Lower lobe of right lung (tissue), 2 donors: ENCODE results near the gene ENTPD5. TPM values are rescaled to one million over a fixed set of nuclear protein-coding genes. Genes with fewer than 3 reads are reported as not detected.

Experiments used
- ATAC-seq, 2 donors: fragments of 200-7000 bp; cut with Tn5 transposase; one replicate each; pipeline ENCODE4 v1.9.1; 2020 to 2022; ENCODE audit warnings: mild to moderate bottlenecking in 2 of 2, moderate library complexity in 2 of 2
- DNase-seq: peaks from one replicate; pipeline ENCODE4 v3.0.0-alpha.2; 2020
- H3K27ac ChIP-seq: fragments of 200-600 bp; one replicate; pipeline ENCODE4 v1.8.0; 2022
- H3K27me3 ChIP-seq: fragments of 200-600 bp; one replicate; pipeline ENCODE4 v1.8.0; 2022; ENCODE audit warnings: low read depth
- H3K36me3 ChIP-seq: fragments of 200-600 bp; one replicate; pipeline ENCODE4 v1.8.0; 2022; ENCODE audit warnings: mild to moderate bottlenecking
- H3K4me1 ChIP-seq: fragments of 200-600 bp; one replicate; pipeline ENCODE4 v1.8.0; 2022
- H3K4me3 ChIP-seq: fragments of 200-600 bp; one replicate; pipeline ENCODE4 v1.8.0; 2022; ENCODE audit warnings: mild to moderate bottlenecking
- H3K9me3 ChIP-seq: fragments of 200-600 bp; one replicate; pipeline ENCODE4 v1.8.0; 2022
- CTCF ChIP-seq: fragments of 200-600 bp; IDR thresholded peaks from one replicate; pipeline ENCODE4 v1.8.0; 2022; ENCODE audit warnings: antibody characterized with exemption, mild to moderate bottlenecking
- intact Hi-C: fragments of 100-400 bp; cut with DNase I; formaldehyde crosslinking; loops from one replicate; pipeline ENCODE4 v1.11.0; 2022
- total RNA-seq: library from RNA; stranded (reverse); fragmentation: NEBNext Ultra II Directional; extraction: Animal tissue kit (Norgen Biotek cat#: 25700); gene quantifications from one replicate; pipeline ENCODE4 v1.2.1, GENCODE V29; 2021
- donor health status: DM: no; HTN: yes; CAD: no; lungs with severe emphysema.

ENTPD5 gene
- total RNA-seq, 1 donor from 2014 or later: 12.1 TPM

GRCh38 chr14:74035556-74035955 is 16.5 kb upstream of the ENTPD5 start:
- ATAC-seq (no peak), DNase-seq (no peak)
- intact Hi-C loops: no loop called here
- Histone ChIP-seq H3K4me1 (no peaks in the 10 kb centered on the region), H3K9me3 (no peaks in the 10 kb centered on the region), H3K27me3 (no peaks in the 10 kb centered on the region), H3K27ac (no peak overlapping the region), H3K4me3 (no peak overlapping the region), H3K36me3 (no peaks in the 10 kb centered on the region)
- TF ChIP-seq CTCF: no peak

GRCh38 chr14:74034572-74034971 is 15.5 kb upstream of the ENTPD5 start:
- H3K36me3 ChIP-seq: no peaks in the 10 kb centered on the region
- ATAC-seq: no peak
- H3K27ac ChIP-seq: no peak overlapping the region
- intact Hi-C loops: no loop called here
- H3K9me3 ChIP-seq: no peaks in the 10 kb centered on the region
- DNase-seq: no peak
- no peaks in the 10 kb centered on the region for H3K4me1 ChIP-seq
- H3K27me3 ChIP-seq: no peaks in the 10 kb centered on the region
- H3K4me3 ChIP-seq: no peak overlapping the region
- TF ChIP-seq CTCF: no peak

- no peak for TF ChIP-seq CTCF
- no peak for DNase-seq
- Histone ChIP-seq H3K27ac (no peak overlapping the region), H3K9me3 (no peaks in the 10 kb centered on the region), H3K4me1 (no peaks in the 10 kb centered on the region), H3K36me3 (no peaks in the 10 kb centered on the region), H3K27me3 (no peaks in the 10 kb centered on the region), H3K4me3 (no peak overlapping the region)
- no peak for ATAC-seq
- intact Hi-C loops: no loop called here
Measured at GRCh38 chr14:74029136-74029535, 10.0 kb upstream of the ENTPD5 start.

- Histone ChIP-seq H3K27ac (no peak overlapping the region), H3K27me3 (no peaks in the 10 kb centered on the region), H3K4me1 (peaks cover 16% of the 10 kb centered on the region), H3K36me3 (no peaks in the 10 kb centered on the region), H3K4me3 (no peak overlapping the region), H3K9me3 (no peaks in the 10 kb centered on the region)
- intact Hi-C loops: no loop called here
- no peak for DNase-seq
- no peak for TF ChIP-seq CTCF
- ATAC-seq: no peak
Measured at GRCh38 chr14:74022346-74022745, 3.3 kb upstream of the ENTPD5 start.

- DNase-seq (no peak), ATAC-seq (no peak)
- peak overlapping the region; percentile 99 for H3K27ac ChIP-seq
- no peak for TF ChIP-seq CTCF
- H3K36me3 ChIP-seq: no peaks in the 10 kb centered on the region
- peak overlapping the region; percentile 94 for H3K4me3 ChIP-seq
- H3K4me1 ChIP-seq: peaks cover 16% of the 10 kb centered on the region
- H3K27me3 ChIP-seq: no peaks in the 10 kb centered on the region
- intact Hi-C loops: no loop called here
- H3K9me3 ChIP-seq: no peaks in the 10 kb centered on the region
Measured at GRCh38 chr14:74019408-74020137, 485 bp upstream of the ENTPD5 start.
